Measurements from ENCODE around the gene RORC. TPM values are rescaled to one million over a fixed set of nuclear protein-coding genes. Genes with fewer than 3 reads are reported as not detected.

The RORC gene
- total RNA-seq, 2 experiments from 2014 or later, result 0.90 to 1.3 TPM

GRCh38 chr1:151851886-151852285, 20.3 kb upstream of the RORC start:
- ChIA-PET POLR2A (interaction anchor here (1.0 kb wide), 1 partner anchor 12 kb away, joined by 4 read pairs; the partner anchor contains the start of gene C2CD4D), CTCF (interaction anchor here (0.6 kb wide), 1 partner anchor 27 kb away, joined by 3 read pairs; no protein-coding TSS in a partner anchor)

- POLR2A ChIA-PET, result no interaction called here
Measured at GRCh38 chr1:151849871-151850270, 18.3 kb upstream of the RORC start.

GRCh38 chr1:151849126-151849525, 17.5 kb upstream of the RORC start:
- ChIA-PET POLR2A (interaction anchor here (1.6 kb wide), 1 partner anchor 9 kb away, joined by 10 read pairs; the partner anchor contains the start of gene C2CD4D), CTCF (interaction anchor here (1.3 to 1.9 kb wide), 4 partner anchors 9 to 13 kb away, joined by 4 to 5 read pairs (median 4); partner anchors contain the start of gene C2CD4D)

More at GRCh38 chr1:151849871-151850270, 18.3 kb upstream of the RORC start:
- CTCF ChIA-PET, result interaction anchor here (1.9 kb wide), 1 partner anchor 13 kb away, joined by 5 read pairs; no protein-coding TSS in a partner anchor

- POLR2A ChIA-PET, result interaction anchor here (1.6 kb wide), 1 partner anchor 8 kb away, joined by 10 read pairs; the partner anchor contains the start of gene C2CD4D
Measured at GRCh38 chr1:151847867-151848596, 16.4 kb upstream of the RORC start.

GRCh38 chr1:151846686-151847237, 15.2 kb upstream of the RORC start:
- ChIA-PET POLR2A (interaction anchor here (0.6 to 1.1 kb wide), 2 partner anchors 84 to 85 kb away, joined by 3 to 5 read pairs; partner anchors contain the start of gene MRPL9), CTCF (interaction anchor here (1.2 kb wide), 1 partner anchor 24 kb away, joined by 5 read pairs; no protein-coding TSS in a partner anchor)

More at GRCh38 chr1:151847867-151848596, 16.4 kb upstream of the RORC start:
- CTCF ChIA-PET, result interaction anchor here (1.3 to 1.9 kb wide), 4 partner anchors 8 to 12 kb away, joined by 4 to 5 read pairs (median 4); partner anchors contain the start of gene C2CD4D

GRCh38 chr1:151846062-151846568, 14.5 kb upstream of the RORC start:
- ChIA-PET CTCF (interaction anchor here (0.8 to 1.2 kb wide), 3 partner anchors 8 to 25 kb away, joined by 3 to 5 read pairs (median 3); no protein-coding TSS in a partner anchor), POLR2A (interaction anchor here (0.8 to 1.1 kb wide), 2 partner anchors 12 to 83 kb away, joined by 3 to 5 read pairs; partner anchors contain the start of gene MRPL9)

GRCh38 chr1:151843398-151843797, 11.8 kb upstream of the RORC start:
- ChIA-PET CTCF (interaction anchor here (0.7 kb wide), 2 partner anchors 79 to 184 kb away, joined by 3 to 4 read pairs; no protein-coding TSS in a partner anchor), POLR2A (interaction anchor here (0.7 kb wide), 1 partner anchor 654 kb away, joined by 3 read pairs; no protein-coding TSS in a partner anchor)

- ChIA-PET CTCF (no interaction called here), POLR2A (interaction anchor here (1.5 to 2.3 kb wide), 2 partner anchors 7 to 11 kb away, joined by 4 to 10 read pairs; no protein-coding TSS in a partner anchor)
Measured at GRCh38 chr1:151841141-151841540, 9.5 kb upstream of the RORC start.

GRCh38 chr1:151840421-151840820, 8.8 kb upstream of the RORC start:
- ChIA-PET CTCF (interaction anchor here (1.0 to 1.7 kb wide), 2 partner anchors 8 to 13 kb away, joined by 4 to 5 read pairs; partner anchors contain the start of gene THEM5), POLR2A (interaction anchor here (0.6 to 2.3 kb wide), 8 partner anchors 8 to 346 kb away, joined by 3 to 11 read pairs (median 4); partner anchors contain the start of genes MRPL9, RORC, TDRKH and THEM4)

GRCh38 chr1:151839457-151840403, 8.1 kb upstream of the RORC start, which contains the start of gene C2CD4D:
Gene C2CD4D, minus strand, starts transcription at chr1:151839820. Its CDS starts 831 bp downstream, at chr1:151838989.
- ChIA-PET CTCF (interaction anchor here (1.0 to 1.7 kb wide), 3 partner anchors 9 to 38 kb away, joined by 3 to 5 read pairs (median 4); partner anchors contain the start of gene THEM5), POLR2A (interaction anchor here (0.6 to 2.3 kb wide), 12 partner anchors 9 to 345 kb away, joined by 3 to 17 read pairs (median 4); partner anchors contain the start of genes MRPL9, RORC, TDRKH and THEM4)

GRCh38 chr1:151839082-151839412, 7.4 kb upstream of the RORC start:
- POLR2A ChIA-PET, result interaction anchor here (0.6 to 2.3 kb wide), 6 partner anchors 9 to 186 kb away, joined by 3 to 10 read pairs (median 4); partner anchors contain the start of genes TDRKH and THEM4
- CTCF ChIA-PET, result interaction anchor here (1.4 to 1.7 kb wide), 2 partner anchors 9 to 38 kb away, joined by 3 to 4 read pairs; no protein-coding TSS in a partner anchor

GRCh38 chr1:151838222-151839081, 6.8 kb upstream of the RORC start:
- ChIA-PET CTCF (interaction anchor here (0.9 to 1.7 kb wide), 6 partner anchors 8 to 39 kb away, joined by 3 to 5 read pairs (median 4); no protein-coding TSS in a partner anchor), POLR2A (interaction anchor here (0.8 to 2.3 kb wide), 5 partner anchors 10 to 103 kb away, joined by 4 to 11 read pairs (median 9); partner anchors contain the start of gene THEM4)

GRCh38 chr1:151837884-151838221, 6.3 kb upstream of the RORC start:
- ChIA-PET POLR2A (interaction anchor here (0.8 to 0.9 kb wide), 2 partner anchors 54 to 103 kb away, joined by 9 to 11 read pairs; no protein-coding TSS in a partner anchor), CTCF (interaction anchor here (0.9 to 2.3 kb wide), 5 partner anchors 8 to 243 kb away, joined by 3 to 8 read pairs (median 4); no protein-coding TSS in a partner anchor)

GRCh38 chr1:151837197-151837596, 5.6 kb upstream of the RORC start:
- POLR2A ChIA-PET, result interaction anchor here (1.0 kb wide), 1 partner anchor 17 kb away, joined by 15 read pairs; no protein-coding TSS in a partner anchor
- CTCF ChIA-PET, result interaction anchor here (0.6 to 2.3 kb wide), 12 partner anchors 9 to 305 kb away, joined by 3 to 8 read pairs (median 4); partner anchors contain the start of gene TDRKH

GRCh38 chr1:151835596-151835995, 4.0 kb upstream of the RORC start:
- CTCF ChIA-PET, result interaction anchor here (0.8 to 2.3 kb wide), 12 partner anchors 10 to 436 kb away, joined by 3 to 8 read pairs (median 4); partner anchors contain the start of genes MRPL9 and PSMB4
- POLR2A ChIA-PET, result no interaction called here

GRCh38 chr1:151834239-151834638, 2.6 kb upstream of the RORC start:
- ChIA-PET CTCF (interaction anchor here (1.4 kb wide), 1 partner anchor 12 kb away, joined by 6 read pairs; no protein-coding TSS in a partner anchor), POLR2A (interaction anchor here (0.7 kb wide), 1 partner anchor 12 kb away, joined by 3 read pairs; no protein-coding TSS in a partner anchor)

Data from activated CD8-positive, alpha-beta memory T cell treated with anti-CD3 and anti-CD28 coated beads for 36 hours (primary cell).